ENCODE data around the gene VGLL4.
"Not testable (repeated sequence)": the region's sequence is repeated elsewhere in the genome, so short reads cannot be mapped to it uniquely, and the experiment has no call there.

The VGLL4 gene

GRCh38 chr3:11643605-11644087 lies at the start of gene VGLL4:
VGLL4 (minus strand) TSS chr3:11643915; CDS start chr3:11643518, 397 bp downstream.
- no peak for DNase-seq (ENCODE audit: low read depth, low spot score)

DNA sequence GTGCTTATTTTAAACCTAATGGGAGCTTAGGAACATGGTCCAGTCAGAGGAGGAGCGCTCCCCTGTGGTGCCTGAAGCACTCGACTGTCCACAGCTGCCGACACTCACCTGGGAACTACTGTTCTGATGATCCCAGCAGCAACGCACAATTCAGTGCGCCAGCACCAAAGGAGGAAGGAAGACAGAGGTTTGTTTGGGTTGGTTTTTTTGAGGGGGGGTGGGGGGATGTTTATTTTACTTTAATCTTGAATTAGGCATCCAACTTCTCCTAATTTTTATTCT lies 48.8 kb upstream of the VGLL4 start:
- DNase-seq (ENCODE audit: low read depth, low spot score), result no peak

- no peak for DNase-seq (ENCODE audit: low read depth, low spot score)
Observed at GRCh38 chr3:11691767-11692531, 48.2 kb upstream of the VGLL4 start.

GRCh38 chr3:11690863-11691766 lies 47.4 kb upstream of the VGLL4 start:
- no peak for DNase-seq (ENCODE audit: low read depth, low spot score)

DNA sequence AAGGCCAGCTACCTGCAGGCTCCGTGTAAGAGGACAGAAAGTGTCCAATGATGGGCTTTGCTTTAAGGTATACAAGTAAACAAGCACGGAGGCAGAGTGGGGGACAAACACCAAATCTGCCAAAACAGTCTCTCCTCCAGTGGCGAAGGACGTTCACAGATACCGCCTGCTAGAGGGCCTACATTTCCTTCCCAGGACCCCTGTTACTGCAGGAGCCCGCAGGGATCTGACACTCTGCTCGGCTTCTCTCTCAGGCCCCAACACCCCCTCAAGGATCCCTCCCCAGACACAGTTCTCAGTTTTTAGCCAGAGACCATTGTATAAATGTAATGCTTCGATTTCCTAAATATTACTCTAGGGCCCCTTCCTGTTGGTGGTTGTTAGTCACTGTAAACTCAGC lies 46.0 kb upstream of the VGLL4 start:
- no peak for DNase-seq (ENCODE audit: low read depth, low spot score)

DNA sequence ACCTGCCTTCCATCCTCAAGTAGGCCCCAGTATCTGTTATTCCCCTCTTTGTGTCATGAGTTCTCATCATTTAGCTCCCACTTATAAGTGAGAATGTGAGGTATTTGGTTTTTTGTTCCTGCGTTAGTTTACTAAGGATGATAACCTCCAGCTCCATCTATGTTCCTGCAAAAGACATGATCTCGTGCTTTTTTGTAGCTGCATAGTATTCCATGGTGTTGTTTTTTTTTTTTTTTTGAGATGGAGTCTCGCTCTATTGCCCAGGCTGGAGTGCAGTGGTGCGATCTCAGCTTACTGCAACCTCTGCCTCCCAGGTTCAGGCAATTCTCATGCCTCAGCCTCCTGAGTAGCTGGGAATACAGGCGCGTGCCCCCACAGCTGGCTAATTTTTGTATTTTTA lies 41.3 kb upstream of the VGLL4 start:
- DNase-seq (ENCODE audit: low read depth, low spot score), result not testable (repeated sequence)

DNA sequence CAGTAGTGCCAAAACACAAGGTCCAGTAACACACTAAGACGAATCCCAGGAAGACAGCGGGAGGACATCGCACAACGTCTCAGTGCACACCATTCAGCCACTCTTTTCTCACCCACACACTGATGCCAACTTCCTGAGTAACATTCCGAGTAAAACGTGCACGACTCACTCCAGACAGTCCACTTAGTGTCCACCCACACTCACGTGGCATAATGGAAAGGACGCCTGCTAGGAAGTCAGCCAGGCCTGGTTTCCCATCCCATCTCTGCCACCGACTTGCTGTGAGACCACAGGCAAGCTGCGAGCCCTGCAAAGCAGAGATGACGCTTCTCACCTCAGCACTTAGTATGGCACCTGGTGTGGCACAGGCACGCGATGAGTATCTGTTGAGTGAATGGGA lies 36.8 kb upstream of the VGLL4 start:
- DNase-seq (ENCODE audit: low read depth, low spot score), result no peak

- DNase-seq (ENCODE audit: low read depth, low spot score), result no peak
Observed at GRCh38 chr3:11679964-11680363, 36.2 kb upstream of the VGLL4 start.

- DNase-seq (ENCODE audit: low read depth, low spot score), result no peak
Observed at GRCh38 chr3:11672363-11672762, 28.6 kb upstream of the VGLL4 start.

- no peak for DNase-seq (ENCODE audit: low read depth, low spot score)
Observed at GRCh38 chr3:11671648-11672100, 28.0 kb upstream of the VGLL4 start.

- no peak for DNase-seq (ENCODE audit: low read depth, low spot score)
Observed at GRCh38 chr3:11668243-11669235, 24.8 kb upstream of the VGLL4 start.

DNA sequence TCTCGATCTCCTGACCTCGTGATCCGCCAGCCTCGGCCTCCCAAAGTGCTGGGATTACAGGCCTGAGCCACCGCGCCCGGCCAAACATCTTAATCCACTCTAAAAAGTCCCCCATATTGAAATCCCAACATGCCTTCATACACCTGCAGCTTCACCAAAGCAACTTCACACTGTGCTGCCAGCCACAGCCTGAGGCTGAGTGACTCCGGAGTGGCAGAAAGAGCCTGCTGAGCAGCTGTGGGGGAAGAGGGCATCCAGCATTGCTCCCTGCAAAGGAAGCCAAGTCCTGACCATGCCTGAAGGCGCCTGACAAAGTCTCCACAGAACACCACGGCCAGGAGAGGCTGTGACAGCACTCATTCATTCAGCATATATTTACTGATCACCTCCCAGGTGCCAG lies 21.6 kb upstream of the VGLL4 start:
- no peak for DNase-seq (ENCODE audit: low read depth, low spot score)

DNA sequence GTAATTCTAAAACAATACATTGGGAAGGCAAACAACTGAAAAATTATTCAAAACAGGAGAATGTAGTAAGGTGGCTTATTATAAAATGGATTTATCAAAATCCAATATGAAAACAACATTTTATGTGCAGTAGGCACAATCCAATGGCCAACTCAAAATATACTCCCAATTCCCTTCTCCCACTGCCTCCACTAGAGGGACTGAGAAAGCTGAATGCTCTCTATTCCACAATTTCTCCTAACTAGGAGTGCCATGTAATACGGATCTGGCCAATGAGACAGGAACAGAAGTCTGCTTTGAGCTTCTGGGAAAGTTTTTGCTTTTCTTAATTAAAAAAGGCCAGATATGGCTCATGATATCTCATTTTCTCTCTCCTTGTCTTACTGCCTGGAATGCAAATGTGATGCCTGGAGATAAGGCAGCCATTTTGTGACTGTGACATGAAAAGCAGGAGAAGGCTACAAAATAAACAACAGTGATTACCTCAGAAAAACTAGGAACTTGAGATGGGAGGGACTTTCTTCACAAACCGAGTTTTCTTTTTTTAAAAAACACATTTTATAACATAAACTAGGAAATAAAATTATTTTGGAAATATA lies 18.8 kb upstream of the VGLL4 start:
- no peak for DNase-seq (ENCODE audit: low read depth, low spot score)

DNA sequence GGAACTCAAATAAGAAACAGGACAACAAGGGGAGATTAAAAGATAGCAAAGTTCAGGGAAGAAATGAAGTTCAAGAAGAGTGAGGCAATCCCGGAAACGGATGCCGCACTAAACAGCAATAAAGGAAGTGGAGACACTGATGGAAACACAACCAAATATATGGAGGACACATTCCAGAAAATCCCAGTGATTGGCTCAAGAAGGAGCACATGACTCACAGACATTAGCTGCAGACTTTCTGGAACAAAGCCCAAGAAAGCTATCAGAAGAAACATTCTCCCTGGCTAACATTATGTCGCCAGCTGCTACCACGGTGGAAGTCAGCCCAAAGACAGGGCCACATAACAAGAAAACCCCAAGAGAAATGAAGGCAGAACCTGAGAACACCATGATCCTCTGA lies 18.1 kb upstream of the VGLL4 start:
- no peak for DNase-seq (ENCODE audit: low read depth, low spot score)

DNA sequence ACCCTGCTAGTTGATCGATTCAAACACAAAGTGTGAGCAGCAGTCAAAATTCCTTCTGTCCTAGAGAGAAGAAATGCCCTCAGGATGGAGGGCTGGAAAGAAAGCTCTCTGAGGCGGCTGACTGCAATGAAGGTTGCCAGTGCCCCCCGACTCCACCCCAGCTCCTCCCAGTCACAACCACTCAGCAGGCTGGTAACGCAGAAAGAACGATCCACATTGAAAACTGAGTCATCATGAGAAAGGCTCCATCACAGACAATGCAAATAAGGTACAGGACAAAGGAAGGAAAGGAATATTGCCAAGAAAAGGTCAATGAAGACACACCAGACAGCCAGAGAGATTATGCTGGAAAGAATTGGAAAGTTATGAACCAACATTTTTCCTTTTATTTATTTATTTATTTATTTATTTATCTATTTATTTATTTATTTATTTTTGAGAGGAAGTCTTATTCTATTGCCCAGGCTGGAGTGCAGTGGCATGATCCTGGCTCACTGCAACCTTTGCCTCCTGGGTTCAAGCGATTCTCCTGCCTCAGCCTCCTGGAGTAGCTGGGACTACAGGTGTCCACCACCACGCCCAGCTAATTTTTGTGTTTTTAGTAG lies 17.4 kb upstream of the VGLL4 start:
- no peak for DNase-seq (ENCODE audit: low read depth, low spot score)

DNA sequence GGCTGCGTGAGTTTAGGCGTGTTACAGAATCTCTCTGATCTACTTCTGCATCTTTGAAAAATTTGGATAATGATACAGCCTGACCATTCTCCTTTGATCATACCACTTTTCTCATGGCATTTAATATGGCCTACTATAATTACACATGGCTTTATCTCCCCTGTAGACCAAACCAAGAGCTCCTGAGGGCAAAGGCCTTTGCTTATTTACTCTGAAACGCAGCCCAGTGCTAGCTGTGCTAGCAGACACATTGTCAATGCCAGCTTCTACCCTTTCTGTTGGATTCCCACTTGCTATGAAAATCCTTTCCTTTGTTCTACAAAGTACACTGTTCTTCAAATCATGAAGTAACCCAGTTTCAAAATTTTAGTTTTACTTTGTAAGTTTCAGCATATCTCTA lies 16.5 kb upstream of the VGLL4 start:
- no peak for DNase-seq (ENCODE audit: low read depth, low spot score)

- DNase-seq (ENCODE audit: low read depth, low spot score), result no peak
Observed at GRCh38 chr3:11658180-11658579, 14.5 kb upstream of the VGLL4 start.

DNA sequence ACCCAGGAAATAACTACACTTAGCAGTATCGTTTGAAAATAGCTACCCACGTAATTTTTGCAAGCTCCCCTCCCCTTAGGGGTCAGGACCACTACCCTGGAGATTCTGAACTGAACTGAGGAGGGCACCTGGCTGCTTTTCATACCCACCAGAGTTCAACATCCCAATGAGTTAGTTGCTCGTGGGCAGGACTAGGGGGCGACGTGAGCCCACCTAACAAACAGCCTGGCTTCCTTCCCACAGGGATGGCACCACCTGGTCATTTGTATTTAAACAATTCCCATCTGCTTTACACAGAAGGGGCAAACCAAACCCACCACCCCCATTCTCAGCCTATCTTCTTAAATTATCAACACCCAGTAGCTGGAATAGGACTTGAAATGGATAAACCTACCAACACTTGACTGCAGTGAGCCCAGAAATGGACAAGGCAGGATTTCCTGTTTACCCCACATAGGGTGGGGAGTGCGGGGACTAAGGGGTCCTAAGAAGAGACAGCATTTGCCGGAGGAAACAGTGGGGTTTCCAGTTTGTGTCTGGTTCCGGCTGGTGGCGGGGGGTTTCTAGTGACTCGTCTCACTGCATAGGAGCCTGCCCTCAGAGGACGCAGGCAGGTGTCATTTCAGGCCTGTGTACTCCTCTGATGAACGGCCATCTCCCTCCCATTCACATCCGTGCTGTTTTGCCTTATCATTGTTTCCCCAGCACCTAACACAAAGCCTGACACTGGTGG lies 11.6 kb upstream of the VGLL4 start:
- DNase-seq (ENCODE audit: low read depth, low spot score), result no peak

- DNase-seq (ENCODE audit: low read depth, low spot score), result no peak
Observed at GRCh38 chr3:11654166-11654565, 10.5 kb upstream of the VGLL4 start.
